Ectodermal cell (in vitro differentiated cells): ENCODE measurements around the gene SSR2.

Source experiments
- H3K27ac ChIP-seq: 2 replicates; pipeline ENCODE4 v1.7.0; 2013; ENCODE audit warnings: mild to moderate bottlenecking, low read depth, low read length; ENCODE audit not compliant: insufficient read depth, poor library complexity, severe bottlenecking
- H3K27me3 ChIP-seq: 2 replicates; pipeline ENCODE4 v1.7.0; 2013; ENCODE audit warnings: mild to moderate bottlenecking, low read length; ENCODE audit not compliant: insufficient read depth, control insufficient read depth, poor library complexity, severe bottlenecking
- H3K36me3 ChIP-seq: one replicate; pipeline ENCODE4 v1.7.0; 2013; ENCODE audit warnings: low read length; ENCODE audit not compliant: control insufficient read depth, insufficient read depth
- H3K4me1 ChIP-seq: one replicate; pipeline ENCODE4 v1.7.0; 2013; ENCODE audit warnings: low read length; ENCODE audit not compliant: control insufficient read depth, insufficient read depth
- H3K4me3 ChIP-seq: 2 replicates; pipeline ENCODE4 v1.7.0; 2013; ENCODE audit warnings: low read depth, low read length, control low read depth; ENCODE audit not compliant: insufficient read depth
- H3K9me3 ChIP-seq: 2 replicates; pipeline ENCODE4 v1.7.0; 2013; ENCODE audit warnings: mild to moderate bottlenecking, low read length, moderate library complexity; ENCODE audit not compliant: control insufficient read depth
- WGBS, 2 experiments: methylation state at CpG; one replicate each; pipeline ENCODE4 v1.1.7; 2013; ENCODE audit warnings: missing lambda C conversion rate in 2 of 2; 5-methylcytosine and 5-hydroxymethylcytosine counted together

Gene SSR2

GRCh38 chr1:155981266-155982088, 39.3 kb downstream of the SSR2 start:
- Histone ChIP-seq H3K9me3 (no peaks in the 10 kb centered on the region), H3K4me3 (no peak overlapping the region), H3K36me3 (no peaks in the 10 kb centered on the region), H3K27ac (no peak overlapping the region), H3K4me1 (peaks cover 16% of the 10 kb centered on the region), H3K27me3 (no peaks in the 10 kb centered on the region)
- 82 to 83% methylated on average over 6 of the region's 6 CpGs for WGBS, 2 experiments

- peak overlapping the region; percentile 92 for H3K27ac ChIP-seq
Observed at GRCh38 chr1:155979597-155980343, 41.0 kb downstream of the SSR2 start.

GRCh38 chr1:155978973-155979429, 41.8 kb downstream of the SSR2 start:
- peaks cover 29% of the 10 kb centered on the region for H3K4me1 ChIP-seq
- H3K9me3 ChIP-seq = no peaks in the 10 kb centered on the region
- WGBS, 2 experiments = 6 to 9% methylated on average over 8 of the region's 8 CpGs
- H3K36me3 ChIP-seq = no peaks in the 10 kb centered on the region
- H3K27me3 ChIP-seq = no peaks in the 10 kb centered on the region
- peak overlapping the region; percentile 61 for H3K4me3 ChIP-seq
- H3K27ac ChIP-seq = peak overlapping the region; percentile 92

More at GRCh38 chr1:155979597-155980343, 41.0 kb downstream of the SSR2 start:
- Histone ChIP-seq H3K4me1 (peaks cover 25% of the 10 kb centered on the region), H3K9me3 (no peaks in the 10 kb centered on the region), H3K4me3 (peak overlapping the region; percentile 61), H3K36me3 (no peaks in the 10 kb centered on the region), H3K27me3 (no peaks in the 10 kb centered on the region)
- 67 to 73% methylated on average over 4 of the region's 4 CpGs for WGBS, 2 experiments

- Histone ChIP-seq H3K4me1 (peaks cover 30% of the 10 kb centered on the region), H3K27me3 (no peaks in the 10 kb centered on the region), H3K4me3 (peak within 1 kb of the TSS; percentile 61), H3K36me3 (no peaks in the 10 kb centered on the region), H3K27ac (peak within 1 kb of the TSS; percentile 92), H3K9me3 (no peaks in the 10 kb centered on the region)
- WGBS, 2 experiments = 0% methylated on average over 52 of the region's 52 CpGs
Observed at GRCh38 chr1:155978325-155978972, 42.3 kb downstream of the SSR2 start, which contains the start of gene ARHGEF2. Gene ARHGEF2, minus strand, starts transcription at chr1:155978547. Its CDS starts 120 bp downstream, at chr1:155978427.

GRCh38 chr1:155977690-155978324, 42.9 kb downstream of the SSR2 start:
- WGBS, 2 experiments = 0% methylated on average over 52 of the region's 52 CpGs

GRCh38 chr1:155976913-155977689, 43.6 kb downstream of the SSR2 start:
- H3K4me3 ChIP-seq = peak overlapping the region; percentile 61
- WGBS, 2 experiments = 4 to 6% methylated on average over 5 of the region's 5 CpGs
- H3K36me3 ChIP-seq = no peaks in the 10 kb centered on the region
- peak overlapping the region; percentile 92 for H3K27ac ChIP-seq
- no peaks in the 10 kb centered on the region for H3K9me3 ChIP-seq
- H3K27me3 ChIP-seq = no peaks in the 10 kb centered on the region
- peaks cover 35% of the 10 kb centered on the region for H3K4me1 ChIP-seq

More at GRCh38 chr1:155977690-155978324, 42.9 kb downstream of the SSR2 start:
- H3K4me1 ChIP-seq = peaks cover 30% of the 10 kb centered on the region
- peak overlapping the region; percentile 61 for H3K4me3 ChIP-seq
- peak overlapping the region; percentile 92 for H3K27ac ChIP-seq
- H3K9me3 ChIP-seq = no peaks in the 10 kb centered on the region
- H3K36me3 ChIP-seq = no peaks in the 10 kb centered on the region
- H3K27me3 ChIP-seq = no peaks in the 10 kb centered on the region

GRCh38 chr1:155976062-155976912, 44.5 kb downstream of the SSR2 start:
- H3K4me1 ChIP-seq = peaks cover 42% of the 10 kb centered on the region
- H3K4me3 ChIP-seq = peak overlapping the region; percentile 61
- no peaks in the 10 kb centered on the region for H3K27me3 ChIP-seq
- 0 to 2% methylated on average over 12 to 13 of the region's 14 CpGs for WGBS, 2 experiments
- peak overlapping the region; percentile 71 for H3K27ac ChIP-seq
- H3K36me3 ChIP-seq = no peaks in the 10 kb centered on the region
- H3K9me3 ChIP-seq = no peaks in the 10 kb centered on the region

- Histone ChIP-seq H3K36me3 (no peaks in the 10 kb centered on the region), H3K27me3 (no peaks in the 10 kb centered on the region), H3K4me1 (peaks cover 50% of the 10 kb centered on the region), H3K27ac (peak overlapping the region; percentile 71), H3K9me3 (no peaks in the 10 kb centered on the region), H3K4me3 (peak overlapping the region; percentile 61)
- WGBS, 2 experiments = 19 to 26% methylated on average over 4 of the region's 4 CpGs
Observed at GRCh38 chr1:155975375-155976061, 45.2 kb downstream of the SSR2 start.
